ENCODE data around the gene PGM2.

DNA sequence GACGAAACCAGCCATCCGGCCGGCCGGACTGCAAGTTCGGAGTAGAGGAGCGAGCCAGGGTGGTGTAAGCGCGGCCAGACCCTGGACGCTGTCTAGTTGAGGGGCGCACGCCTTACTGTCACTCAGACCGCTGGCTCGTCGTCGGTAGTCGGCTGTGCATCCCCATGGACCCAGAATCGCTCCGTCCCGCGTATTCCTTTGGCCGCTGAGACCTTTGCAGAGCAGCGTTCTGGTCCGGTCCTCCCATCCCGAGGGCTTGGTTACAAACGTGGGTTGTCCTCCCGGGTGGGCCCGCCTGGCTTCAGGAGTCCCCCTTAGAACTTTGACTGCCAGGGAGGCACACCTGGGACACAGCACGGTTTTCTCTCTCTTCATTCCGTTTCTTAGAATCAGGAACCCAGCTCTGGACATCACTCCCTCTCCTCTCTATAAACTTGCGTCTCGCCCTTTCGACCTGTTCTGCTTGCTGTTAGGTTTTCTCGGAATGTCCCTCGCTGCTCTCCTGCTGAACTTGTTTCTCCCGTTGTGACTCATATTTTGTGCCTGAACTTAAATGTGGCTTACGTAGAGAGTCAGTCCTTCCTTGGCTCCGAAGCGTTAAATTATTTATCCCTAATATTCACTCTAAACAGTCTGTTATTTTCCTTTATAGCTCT lies 672 bp downstream of the PGM2 start:
- TF ChIP-seq CTCF (IDR thresholded peaks at IDR 0.05; ENCODE audit: extremely low read depth in 1 of 2, insufficient read depth in 1 of 2, low read depth in 1 of 2, low read length in 2 of 2) (no peak), POLR2A (IDR thresholded peaks at IDR 0.05; ENCODE audit: low read depth, low read length) (no peak), MAX (IDR thresholded peaks at IDR 0.05; ENCODE audit: insufficient read depth, insufficient read length) (no peak)
